Activated CD8-positive, alpha-beta memory T cell treated with anti-CD3 and anti-CD28 coated beads, Interleukin-2, amount 50 U/mL, for 48 hours (primary cell): ENCODE results near the gene POLR2B.
"Not testable (repeated sequence)": the region's sequence is repeated elsewhere in the genome, so short reads cannot be mapped to it uniquely, and the experiment has no call there.

Experiments
- DNase-seq: peaks from one replicate; pipeline ENCODE4 v3.0.0-alpha.2; 2020

POLR2B gene

DNA sequence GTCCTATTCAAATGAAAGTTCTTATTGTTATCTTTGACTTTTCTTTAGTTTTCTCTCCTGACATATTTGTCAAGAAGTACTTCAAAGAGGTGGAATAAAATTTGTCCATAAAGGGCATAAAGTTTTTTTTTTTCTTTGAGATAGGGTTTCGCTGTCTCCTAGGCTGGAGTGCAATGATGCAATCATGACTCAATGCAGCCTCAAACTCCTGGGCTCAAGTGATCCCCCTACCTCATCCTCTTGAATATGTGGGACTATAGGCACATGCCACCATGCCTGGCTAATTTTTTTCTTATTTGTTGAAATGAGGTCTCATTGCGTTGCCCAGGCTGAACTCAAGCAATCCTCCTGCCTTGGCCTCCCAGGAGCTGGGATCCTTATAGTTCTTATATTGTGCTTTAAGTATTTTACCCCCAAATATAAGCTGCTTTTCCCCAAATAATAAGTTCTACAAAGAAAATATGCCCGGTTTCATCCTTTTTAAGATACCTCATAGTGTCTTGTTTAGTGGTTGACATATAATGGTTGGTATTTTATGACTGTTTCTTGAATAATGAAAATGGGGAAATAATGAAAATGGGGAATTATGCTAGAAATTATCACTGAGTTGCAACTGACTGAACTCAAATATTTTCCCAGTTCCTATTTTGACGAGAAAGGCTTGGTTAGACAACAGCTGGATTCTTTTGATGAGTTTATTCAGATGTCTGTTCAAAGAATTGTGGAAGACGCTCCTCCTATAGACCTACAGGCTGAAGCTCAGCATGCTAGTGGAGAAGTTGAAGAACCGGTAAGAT is 11.6 kb downstream of the POLR2B start:
- DNase-seq: no peak

DNA sequence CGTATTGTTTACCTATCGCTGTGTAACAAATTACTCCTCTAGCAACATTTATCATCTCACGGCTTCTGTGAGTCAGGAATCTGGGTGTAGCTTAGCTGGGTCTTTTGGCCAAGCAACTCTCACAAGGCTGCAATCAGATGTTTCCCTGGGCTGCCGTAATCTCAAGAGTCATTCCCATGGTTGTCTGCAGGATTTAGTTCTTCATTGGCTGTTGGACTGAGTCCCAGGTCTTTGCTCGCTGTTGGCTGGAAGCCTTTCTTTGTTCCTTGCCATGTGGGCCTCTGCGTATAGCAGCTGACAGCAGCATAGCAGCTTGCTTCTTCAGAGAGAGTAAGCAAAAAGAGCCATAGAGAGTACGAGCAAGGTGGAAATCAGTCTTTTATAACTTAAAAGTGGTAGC is 16.8 kb downstream of the POLR2B start:
- DNase-seq: no peak

GRCh38 chr4:56999751-57000150 is 21.1 kb downstream of the POLR2B start:
- DNase-seq: no peak

DNA sequence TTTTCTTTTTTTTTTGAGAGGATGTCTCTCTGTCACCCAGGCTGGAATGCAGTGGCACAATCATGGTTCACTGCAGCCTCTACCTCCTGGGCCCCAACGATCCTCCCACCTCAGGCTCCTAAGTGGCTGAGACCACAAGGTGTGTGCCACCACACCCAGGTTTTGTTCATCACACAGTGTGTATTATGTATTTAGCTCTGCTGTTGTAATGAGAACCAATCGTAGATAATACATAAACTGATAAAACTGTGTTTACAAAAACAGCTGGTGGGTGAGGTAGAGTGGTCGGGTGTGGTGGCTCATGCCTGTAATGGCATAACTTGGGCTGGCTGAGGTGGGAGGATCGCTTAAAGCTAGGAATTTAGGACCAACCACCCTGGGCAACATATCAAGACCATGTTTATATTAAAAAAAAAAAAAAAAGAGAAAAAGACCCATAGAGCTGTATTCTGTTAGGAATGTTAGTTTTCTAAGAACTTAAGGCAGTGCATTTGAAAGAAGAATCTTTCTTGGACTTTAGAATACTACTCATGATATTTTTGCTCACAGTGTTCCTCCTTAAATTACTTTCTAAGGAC is 34.9 kb downstream of the POLR2B start:
- DNase-seq: no peak

GRCh38 chr4:57018980-57019379 is 40.3 kb downstream of the POLR2B start:
- no peak for DNase-seq

GRCh38 chr4:57020467-57021101 is 41.9 kb downstream of the POLR2B start:
- no peak for DNase-seq

GRCh38 chr4:57023104-57023503 is 44.4 kb downstream of the POLR2B start:
- DNase-seq: no peak

GRCh38 chr4:57034520-57034919 is 55.8 kb downstream of the POLR2B start:
- no peak for DNase-seq

DNA sequence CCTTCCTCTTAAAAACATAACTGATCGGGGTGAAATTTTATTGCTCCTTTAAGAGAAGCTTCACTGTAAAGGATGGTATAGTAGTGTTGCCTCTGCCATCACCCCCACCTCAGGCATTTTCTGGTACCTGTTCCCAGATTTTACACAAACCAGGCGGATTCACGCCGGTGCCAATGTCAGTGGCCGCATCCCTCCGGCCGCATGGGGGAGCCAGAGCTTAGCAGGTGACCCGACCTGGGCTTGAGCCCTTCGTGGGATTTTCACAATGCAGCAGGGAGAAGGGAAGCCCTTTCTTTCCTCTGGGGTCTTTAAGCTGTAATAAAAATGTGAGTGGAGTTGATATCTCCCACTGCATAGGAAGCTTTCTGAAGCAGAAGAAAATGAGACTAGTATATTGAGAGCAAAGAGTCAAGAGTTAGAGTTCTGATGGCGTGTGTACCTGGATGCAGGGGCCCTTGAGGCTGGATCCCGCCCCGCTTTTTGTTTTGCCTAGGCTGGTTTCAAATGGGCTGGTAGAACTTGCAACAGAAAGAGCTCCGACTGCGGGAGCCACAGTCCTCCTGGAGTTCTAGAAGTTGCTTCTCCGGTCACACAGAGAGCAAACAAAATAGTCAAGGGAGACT is 59.4 kb downstream of the POLR2B start:
- DNase-seq: peak; percentile 67

DNA sequence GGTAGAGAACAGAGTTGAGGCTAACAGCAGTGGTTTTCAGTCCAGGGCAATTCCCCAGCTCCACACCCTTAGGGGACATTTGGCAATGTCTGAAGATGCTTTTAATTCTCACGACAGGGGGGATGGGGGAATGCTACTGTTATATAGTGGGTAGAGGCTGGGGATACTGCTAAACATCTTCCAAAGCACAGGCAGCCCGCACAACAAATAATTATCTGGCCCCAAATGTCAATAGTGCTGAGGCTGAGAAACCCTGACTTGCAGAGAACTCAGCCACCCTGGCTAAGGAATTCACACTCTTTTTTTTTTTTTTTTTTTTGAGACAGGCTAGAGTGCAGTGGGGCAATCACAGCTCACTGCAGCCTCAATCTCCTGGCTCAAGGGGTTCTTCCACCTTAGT is 60.6 kb downstream of the POLR2B start:
- DNase-seq: no peak

DNA sequence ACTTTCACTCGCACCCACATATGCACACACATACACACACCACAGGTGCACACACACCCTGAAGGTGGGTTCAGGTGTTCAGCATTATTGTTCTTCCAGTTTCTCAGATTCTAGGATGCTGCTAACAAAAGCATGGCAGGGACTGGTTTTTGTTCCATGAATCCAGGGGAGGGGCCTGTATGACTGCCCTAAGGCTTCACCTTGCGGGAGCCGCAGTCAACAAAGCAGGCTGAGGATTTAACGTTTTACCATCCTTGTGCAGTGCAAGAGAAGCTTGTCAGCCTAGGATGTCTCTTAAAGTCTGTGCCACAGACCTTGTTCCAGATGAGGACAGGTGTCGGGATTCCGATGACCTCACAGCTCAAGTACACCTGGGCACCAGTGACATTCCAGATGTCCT is 61.8 kb downstream of the POLR2B start:
- no peak for DNase-seq

DNA sequence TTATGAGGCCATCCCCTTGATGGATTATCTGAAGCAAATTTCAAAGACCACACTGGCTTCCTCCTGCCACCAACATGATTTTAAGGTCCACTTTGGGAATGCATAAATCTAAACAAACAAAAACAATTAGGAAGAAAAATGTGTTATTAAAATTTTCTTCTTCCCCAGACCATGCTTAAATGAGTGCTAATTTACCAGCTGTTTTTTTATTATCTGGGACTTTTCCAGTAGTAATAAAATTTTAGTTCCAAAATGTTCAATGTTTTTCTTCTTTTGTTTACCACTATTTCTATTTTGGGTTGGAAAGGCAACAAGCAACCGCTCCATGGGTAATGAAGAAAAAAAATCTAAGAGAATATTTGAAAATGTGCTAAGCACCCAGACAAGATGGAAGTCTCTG is 62.3 kb downstream of the POLR2B start:
- DNase-seq: no peak

- no peak for DNase-seq
These were observed 64.0 kb downstream of the POLR2B start for GRCh38 chr4:57042711-57043169.

DNA sequence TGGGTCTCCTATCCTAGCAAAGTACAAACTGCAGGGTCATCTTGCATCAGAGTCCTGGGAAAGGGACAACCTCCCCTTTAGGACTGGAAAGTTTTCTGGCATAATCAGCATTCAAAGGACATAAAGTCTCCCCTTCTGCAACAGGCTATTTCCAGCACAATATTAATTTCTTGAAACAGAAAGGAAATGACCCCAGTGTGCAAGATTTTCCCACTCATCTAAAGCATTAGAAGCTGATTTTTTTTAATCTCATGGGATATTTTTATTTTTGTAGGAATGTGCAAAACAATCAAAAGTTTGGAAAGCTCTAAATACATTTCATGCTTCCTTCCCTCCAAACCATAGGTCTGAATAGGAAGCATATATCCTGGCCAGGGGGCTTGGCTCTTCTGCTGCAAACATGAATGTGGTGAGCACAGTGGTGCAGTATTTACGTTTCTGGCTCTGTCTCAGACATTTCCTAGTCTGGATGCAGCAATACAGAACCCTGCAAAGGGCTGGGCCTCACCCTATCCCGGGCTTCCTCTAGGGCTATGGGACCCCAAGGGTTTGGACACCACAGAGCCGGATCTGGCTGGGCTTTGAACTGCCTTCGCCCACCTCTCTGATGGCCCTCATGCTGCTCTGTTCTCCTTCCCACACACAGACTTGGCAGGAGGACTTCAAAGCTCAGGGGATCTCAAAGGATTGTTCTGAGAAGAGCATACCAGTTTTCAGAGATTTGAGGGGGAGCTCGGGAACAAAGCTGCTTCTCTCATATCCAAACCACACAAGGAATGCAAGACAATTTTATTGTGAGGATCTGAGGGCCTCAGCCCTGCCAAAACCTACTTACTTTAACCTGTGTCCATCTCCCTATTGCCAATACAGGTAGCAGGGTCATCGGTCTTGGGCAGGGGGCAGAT is 64.9 kb downstream of the POLR2B start:
- no peak for DNase-seq

- DNase-seq: no peak
These were observed 65.6 kb downstream of the POLR2B start for GRCh38 chr4:57044279-57044678.

DNA sequence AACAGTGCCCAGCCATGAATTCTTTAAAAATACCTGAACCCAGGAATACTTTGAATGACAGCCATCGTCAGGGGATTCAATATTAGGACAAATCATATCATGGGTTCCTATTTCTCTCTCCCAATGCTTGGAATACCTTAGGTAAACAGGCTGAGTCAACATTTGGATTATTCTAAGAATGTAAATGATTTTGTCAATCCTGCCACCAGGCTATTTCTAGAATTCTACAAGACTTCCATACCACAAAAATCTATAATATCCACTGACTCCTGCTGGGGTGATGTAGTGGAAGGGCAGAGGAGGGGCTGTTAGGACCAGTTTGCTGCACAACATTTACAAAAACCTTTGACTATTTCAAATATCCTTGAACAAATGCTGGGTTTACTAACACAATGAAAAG is 66.3 kb downstream of the POLR2B start:
- no peak for DNase-seq

- DNase-seq: not testable (repeated sequence)
These were observed 68.3 kb downstream of the POLR2B start for GRCh38 chr4:57047046-57047445.

GRCh38 chr4:57048590-57049304 is 70.1 kb downstream of the POLR2B start:
- DNase-seq: no peak

- DNase-seq: no peak
These were observed 72.4 kb downstream of the POLR2B start for GRCh38 chr4:57051095-57051494.

- no peak for DNase-seq
These were observed 72.8 kb downstream of the POLR2B start for GRCh38 chr4:57051524-57051923.

DNA sequence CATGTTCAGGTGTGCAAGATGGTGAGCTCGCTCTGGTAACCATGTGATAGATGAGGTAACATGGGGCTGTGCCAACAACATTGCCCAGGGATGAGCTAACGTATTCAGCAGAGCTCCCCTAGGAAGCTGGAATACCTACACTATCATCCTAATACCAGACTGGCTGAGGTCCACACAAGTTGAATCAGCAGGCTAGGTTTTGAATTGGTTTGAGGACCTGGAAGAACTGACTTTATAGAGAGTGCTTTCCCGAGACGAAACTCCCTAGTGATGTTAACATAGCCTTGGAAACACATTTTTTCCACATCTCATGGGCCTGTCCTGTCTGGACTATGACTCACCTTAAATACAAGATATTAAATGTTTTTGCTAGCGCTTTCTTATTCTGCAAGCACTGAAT is 74.8 kb downstream of the POLR2B start:
- DNase-seq: no peak

GRCh38 chr4:57055886-57056285 is 77.2 kb downstream of the POLR2B start:
- DNase-seq: no peak
